Measurements from ENCODE around the gene TBC1D13. TPM values are rescaled to one million over a fixed set of nuclear protein-coding genes. Genes with fewer than 3 reads are reported as not detected.

Gene TBC1D13
- polyA plus RNA-seq, 1 donor from 2014 or later, result 30.0 TPM

GRCh38 chr9:128824911-128825310 lies 37.9 kb downstream of the TBC1D13 start:
- Histone ChIP-seq H3K27ac (ENCODE audit: low read length) (no peak overlapping the region), H3K36me3 (ENCODE audit: insufficient read depth, low read length) (no peaks in the 10 kb centered on the region), H3K9me3 (ENCODE audit: low read length) (no peaks in the 10 kb centered on the region), H3K4me3 (ENCODE audit: low read length) (no peak overlapping the region), H3K27me3 (ENCODE audit: insufficient read depth, low read depth, low read length) (no peaks in the 10 kb centered on the region), H3K4me2 (ENCODE audit: low read length) (no peak overlapping the region), H3K9me2 (ENCODE audit: insufficient read depth, low read length) (no peaks in the 10 kb centered on the region), H3K79me2 (replicated peaks; ENCODE audit: insufficient read depth, low read length) (no peaks in the 10 kb centered on the region), H4K20me1 (ENCODE audit: insufficient read depth) (no peaks in the 10 kb centered on the region), H3K9ac (ENCODE audit: low read length) (no peak overlapping the region), H2AFZ (ENCODE audit: low read depth, low read length) (no peak overlapping the region), H3F3A (ENCODE audit: insufficient read depth, low read length, poor library complexity, severe bottlenecking) (no peaks in the 10 kb centered on the region)
- TF ChIP-seq TAF1 (IDR thresholded peaks at IDR 0.05; ENCODE audit: low read depth), result no peak
- no peak for TF ChIP-seq EZH2 (IDR thresholded peaks at IDR 0.05; ENCODE audit: borderline replicate concordance, insufficient read depth, low read length, poor library complexity, severe bottlenecking)
- TF ChIP-seq SMC3 (conservative IDR thresholded peaks at IDR 0.05; ENCODE audit: poor library complexity), result no peak
- TF ChIP-seq POLR2AphosphoS5 (IDR thresholded peaks at IDR 0.05), result no peak
- TF ChIP-seq, protein P1, sequence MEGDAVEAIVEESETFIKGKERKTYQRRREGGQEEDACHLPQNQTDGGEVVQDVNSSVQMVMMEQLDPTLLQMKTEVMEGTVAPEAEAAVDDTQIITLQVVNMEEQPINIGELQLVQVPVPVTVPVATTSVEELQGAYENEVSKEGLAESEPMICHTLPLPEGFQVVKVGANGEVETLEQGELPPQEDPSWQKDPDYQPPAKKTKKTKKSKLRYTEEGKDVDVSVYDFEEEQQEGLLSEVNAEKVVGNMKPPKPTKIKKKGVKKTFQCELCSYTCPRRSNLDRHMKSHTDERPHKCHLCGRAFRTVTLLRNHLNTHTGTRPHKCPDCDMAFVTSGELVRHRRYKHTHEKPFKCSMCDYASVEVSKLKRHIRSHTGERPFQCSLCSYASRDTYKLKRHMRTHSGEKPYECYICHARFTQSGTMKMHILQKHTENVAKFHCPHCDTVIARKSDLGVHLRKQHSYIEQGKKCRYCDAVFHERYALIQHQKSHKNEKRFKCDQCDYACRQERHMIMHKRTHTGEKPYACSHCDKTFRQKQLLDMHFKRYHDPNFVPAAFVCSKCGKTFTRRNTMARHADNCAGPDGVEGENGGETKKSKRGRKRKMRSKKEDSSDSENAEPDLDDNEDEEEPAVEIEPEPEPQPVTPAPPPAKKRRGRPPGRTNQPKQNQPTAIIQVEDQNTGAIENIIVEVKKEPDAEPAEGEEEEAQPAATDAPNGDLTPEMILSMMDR (IDR thresholded peaks at IDR 0.05; ENCODE audit: poor library complexity, severe bottlenecking), result no peak
- TF ChIP-seq RAD21 (conservative IDR thresholded peaks at IDR 0.05), result no peak
- no peak for TF ChIP-seq MXI1 (conservative IDR thresholded peaks at IDR 0.05; ENCODE audit: poor library complexity, severe bottlenecking)
- TF ChIP-seq REST (IDR thresholded peaks at IDR 0.05; ENCODE audit: borderline replicate concordance), result no peak
- no peak for TF ChIP-seq EP300 (conservative IDR thresholded peaks at IDR 0.05; ENCODE audit: poor library complexity, severe bottlenecking)

DNA sequence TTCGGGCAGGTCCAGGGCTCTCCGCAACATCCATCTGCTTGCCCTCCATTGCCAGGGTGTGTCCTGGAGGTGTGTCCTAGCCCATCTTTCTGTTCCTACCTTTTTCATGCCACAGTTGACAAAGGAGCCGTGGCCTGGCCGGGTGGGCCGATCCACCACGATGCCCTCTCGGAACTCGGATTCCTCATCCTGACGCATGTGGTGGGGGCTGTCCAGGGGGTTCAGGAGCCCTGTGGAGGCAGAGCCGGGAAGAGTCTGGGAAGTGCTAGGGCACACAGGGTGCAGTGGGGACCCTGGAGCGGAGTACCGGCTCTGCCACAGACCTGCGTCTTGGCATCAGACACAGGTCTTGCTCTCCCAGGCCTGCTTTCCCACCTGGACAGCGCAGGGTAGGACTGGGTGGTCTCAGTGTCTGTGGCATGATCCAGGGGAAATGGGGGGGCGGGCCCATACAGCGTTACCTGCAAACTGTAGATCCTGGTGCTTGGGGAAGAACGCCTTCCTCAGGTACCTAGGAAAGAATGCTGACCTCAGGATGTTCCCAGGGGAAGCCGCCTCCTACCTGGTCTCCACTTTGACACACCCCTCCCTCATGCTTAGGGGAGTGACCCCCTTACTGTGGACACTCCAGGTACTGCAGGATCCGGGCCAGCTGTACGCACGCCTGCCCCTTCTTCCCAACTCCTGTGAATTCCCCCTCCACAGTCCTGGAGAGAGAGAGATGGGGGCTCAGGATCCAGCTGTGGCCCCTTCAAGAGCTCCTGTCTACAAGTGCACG lies 39.1 kb downstream of the TBC1D13 start:
- no peak overlapping the region for H2AFZ ChIP-seq (ENCODE audit: low read depth, low read length)
- no peak overlapping the region for H3K9ac ChIP-seq (ENCODE audit: low read length)
- no peaks in the 10 kb centered on the region for H3K9me3 ChIP-seq (ENCODE audit: low read length)
- H3K79me2 ChIP-seq (replicated peaks; ENCODE audit: insufficient read depth, low read length), result no peaks in the 10 kb centered on the region
- no peaks in the 10 kb centered on the region for H3K9me2 ChIP-seq (ENCODE audit: insufficient read depth, low read length)
- no peaks in the 10 kb centered on the region for H3K27me3 ChIP-seq (ENCODE audit: insufficient read depth, low read depth, low read length)
- TF ChIP-seq POLR2AphosphoS5 (IDR thresholded peaks at IDR 0.05) (no peak), MXI1 (conservative IDR thresholded peaks at IDR 0.05; ENCODE audit: poor library complexity, severe bottlenecking) (no peak), EP300 (conservative IDR thresholded peaks at IDR 0.05; ENCODE audit: poor library complexity, severe bottlenecking) (no peak), EZH2 (IDR thresholded peaks at IDR 0.05; ENCODE audit: borderline replicate concordance, insufficient read depth, low read length, poor library complexity, severe bottlenecking) (no peak), RAD21 (conservative IDR thresholded peaks at IDR 0.05) (no peak), REST (IDR thresholded peaks at IDR 0.05; ENCODE audit: borderline replicate concordance) (no peak), SMC3 (conservative IDR thresholded peaks at IDR 0.05; ENCODE audit: poor library complexity) (no peak), TAF1 (IDR thresholded peaks at IDR 0.05; ENCODE audit: low read depth) (no peak)
- TF ChIP-seq, protein P1 (IDR thresholded peaks at IDR 0.05; ENCODE audit: poor library complexity, severe bottlenecking), result no peak
- H4K20me1 ChIP-seq (ENCODE audit: insufficient read depth), result no peaks in the 10 kb centered on the region
- no peak overlapping the region for H3K27ac ChIP-seq (ENCODE audit: low read length)
- H3K4me3 ChIP-seq (ENCODE audit: low read length), result no peak overlapping the region
- no peaks in the 10 kb centered on the region for H3K36me3 ChIP-seq (ENCODE audit: insufficient read depth, low read length)
- no peaks in the 10 kb centered on the region for H3F3A ChIP-seq (ENCODE audit: insufficient read depth, low read length, poor library complexity, severe bottlenecking)
- no peak overlapping the region for H3K4me2 ChIP-seq (ENCODE audit: low read length)

All from neural cell (in vitro differentiated cells).